Lung (tissue), 12 donors: ENCODE data around the gene LMF2. TPM values are rescaled to one million over a fixed set of nuclear protein-coding genes. Genes with fewer than 3 reads are reported as not detected.

ENCODE experiments used
- ATAC-seq: fragments of 200-7000 bp; cut with Tn5 transposase; one replicate; pipeline ENCODE4 v1.9.1; 2020; ENCODE audit warnings: moderate number of reproducible peaks; ENCODE audit not compliant: insufficient read depth, low FRiP score
- DNase-seq, 3 donors: peaks; one replicate each; pipeline ENCODE4 v3.0.0-alpha.2; 2013 to 2017
- H3K27ac ChIP-seq, 2 donors: one replicate each; pipeline ENCODE4 v1.5.1; 2013; ENCODE audit warnings: mild to moderate bottlenecking in 2 of 2, moderate library complexity in 2 of 2, control low read depth in 1 of 2, inconsistent platforms in 1 of 2, low read depth in 1 of 2, low read length in 1 of 2
- H3K27me3 ChIP-seq, 3 donors: one replicate each; pipeline ENCODE4 v1.5.1; 2013; ENCODE audit warnings: low read length in 2 of 3; ENCODE audit not compliant: control insufficient read depth in 3 of 3, insufficient read depth in 3 of 3
- H3K36me3 ChIP-seq, 4 donors: one replicate each; pipeline ENCODE4 v1.5.1; 2013; ENCODE audit warnings: low read length in 4 of 4, mild to moderate bottlenecking in 1 of 4, moderate library complexity in 1 of 4; ENCODE audit not compliant: control insufficient read depth in 4 of 4, insufficient read depth in 4 of 4
- H3K4me1 ChIP-seq, 5 donors: one replicate each; pipeline ENCODE4 v1.5.1; 2013; ENCODE audit warnings: low read length in 5 of 5, mild to moderate bottlenecking in 2 of 5, moderate library complexity in 1 of 5; ENCODE audit not compliant: control insufficient read depth in 5 of 5, insufficient read depth in 5 of 5
- H3K4me3 ChIP-seq: one replicate; pipeline ENCODE4 v1.5.1; 2013; ENCODE audit warnings: mild to moderate bottlenecking, control low read depth, moderate library complexity
- H3K9ac ChIP-seq, 2 donors: one replicate each; pipeline ENCODE4 v1.5.1; 2013; ENCODE audit warnings: low read length in 2 of 2, control low read depth in 1 of 2; ENCODE audit not compliant: insufficient read depth in 1 of 2
- H3K9me3 ChIP-seq, 4 donors: one replicate each; pipeline ENCODE4 v1.5.1; 2013; ENCODE audit warnings: low read length in 3 of 4, mild to moderate bottlenecking in 1 of 4, moderate library complexity in 1 of 4; ENCODE audit not compliant: control insufficient read depth in 4 of 4, insufficient read depth in 3 of 4
- WGBS, 2 donors: extraction: QIAGEN DNeasy Blood & Tissue Kit; methylation state at CpG; one replicate each; pipeline ENCODE4 v1.1.7; 2013; 5-methylcytosine and 5-hydroxymethylcytosine counted together
- polyA plus RNA-seq, 2 donors: library from polyadenylated mRNA; stranded (reverse); fragments of 200-250 nt; gene quantifications; one replicate each; pipeline ENCODE4 v1.2.1, GENCODE V29; 2013
- total RNA-seq, 2 donors: library from RNA; depleted of rRNA in 1 of 2; stranded (reverse); fragments of >200 nt in 1 of 2; gene quantifications; one replicate each; pipeline ENCODE4 v1.2.1, GENCODE V29; 2014 to 2021
- TF ChIP-seq, protein P1 (sequence below): IDR thresholded peaks from 2 replicates; pipeline ENCODE4 v1.5.1; 2012; ENCODE audit warnings: mild to moderate bottlenecking; ENCODE audit errors: control extremely low read depth, extremely low read depth
- donor health status: control.
- donor health status: control.
- donor health status: Bipolar disorder and iron deficiency.
- donor health status: healthy.
- donor health status: DM: yes; HTN: yes; CAD: no.

Gene LMF2
- total and polyA plus RNA-seq, 4 donors: 29.8 to 84.6 (median 50.4) TPM

- H3K27ac ChIP-seq: no peak overlapping the region
- H3K9ac ChIP-seq: no peak overlapping the region
- 12% methylated on average over 32 to 56 of the region's 56 CpGs for WGBS, 2 donors
- TF ChIP-seq, protein P1, sequence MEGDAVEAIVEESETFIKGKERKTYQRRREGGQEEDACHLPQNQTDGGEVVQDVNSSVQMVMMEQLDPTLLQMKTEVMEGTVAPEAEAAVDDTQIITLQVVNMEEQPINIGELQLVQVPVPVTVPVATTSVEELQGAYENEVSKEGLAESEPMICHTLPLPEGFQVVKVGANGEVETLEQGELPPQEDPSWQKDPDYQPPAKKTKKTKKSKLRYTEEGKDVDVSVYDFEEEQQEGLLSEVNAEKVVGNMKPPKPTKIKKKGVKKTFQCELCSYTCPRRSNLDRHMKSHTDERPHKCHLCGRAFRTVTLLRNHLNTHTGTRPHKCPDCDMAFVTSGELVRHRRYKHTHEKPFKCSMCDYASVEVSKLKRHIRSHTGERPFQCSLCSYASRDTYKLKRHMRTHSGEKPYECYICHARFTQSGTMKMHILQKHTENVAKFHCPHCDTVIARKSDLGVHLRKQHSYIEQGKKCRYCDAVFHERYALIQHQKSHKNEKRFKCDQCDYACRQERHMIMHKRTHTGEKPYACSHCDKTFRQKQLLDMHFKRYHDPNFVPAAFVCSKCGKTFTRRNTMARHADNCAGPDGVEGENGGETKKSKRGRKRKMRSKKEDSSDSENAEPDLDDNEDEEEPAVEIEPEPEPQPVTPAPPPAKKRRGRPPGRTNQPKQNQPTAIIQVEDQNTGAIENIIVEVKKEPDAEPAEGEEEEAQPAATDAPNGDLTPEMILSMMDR: no peak
- ATAC-seq: no peak
- DNase-seq: no peak
- H3K9me3 ChIP-seq: no peaks in the 10 kb centered on the region
- no peak overlapping the region for H3K4me3 ChIP-seq
- peaks cover 0 to 21% (median 0%) of the 10 kb centered on the region in 5 donors for H3K4me1 ChIP-seq
- no peaks in the 10 kb centered on the region for H3K36me3 ChIP-seq
- peaks cover 4 to 53% (median 34%) of the 10 kb centered on the region in 3 donors for H3K27me3 ChIP-seq
Measured at GRCh38 chr22:50548040-50548920, 40.8 kb upstream of the LMF2 start.

GRCh38 chr22:50547263-50547985, 39.9 kb upstream of the LMF2 start:
- Histone ChIP-seq H3K9ac (no peak overlapping the region), H3K9me3 (no peaks in the 10 kb centered on the region), H3K4me3 (no peak overlapping the region), H3K27me3 (peaks cover 4 to 50% (median 31%) of the 10 kb centered on the region in 3 donors), H3K36me3 (no peaks in the 10 kb centered on the region), H3K4me1 (peaks cover 0 to 21% (median 0%) of the 10 kb centered on the region in 5 donors), H3K27ac (no peak overlapping the region)
- TF ChIP-seq, protein P1: no peak
- 39 to 70% methylated on average over 32 to 34 of the region's 35 CpGs for WGBS, 2 donors
- no peak for DNase-seq
- no peak for ATAC-seq

GRCh38 chr22:50546326-50547262, 39.1 kb upstream of the LMF2 start:
- Histone ChIP-seq H3K27me3 (peaks cover 4 to 50% (median 34%) of the 10 kb centered on the region in 3 donors), H3K4me3 (no peak overlapping the region), H3K4me1 (peaks cover 0 to 21% (median 0%) of the 10 kb centered on the region in 5 donors), H3K36me3 (no peaks in the 10 kb centered on the region), H3K9ac (no peak overlapping the region), H3K27ac (no peak overlapping the region), H3K9me3 (no peaks in the 10 kb centered on the region)
- no peak for DNase-seq
- 57 to 83% methylated on average over 50 to 78 of the region's 78 CpGs for WGBS, 2 donors
- no peak for ATAC-seq
- TF ChIP-seq, protein P1: no peak
